ENCODE data around the gene IFFO2. TPM values are rescaled to one million over a fixed set of nuclear protein-coding genes. Genes with fewer than 3 reads are reported as not detected.
A peak's percentile ranks its signal among the peaks of the same experiment; 100 is the strongest.
"Not testable (repeated sequence)": the region's sequence is repeated elsewhere in the genome, so short reads cannot be mapped to it uniquely, and the experiment has no call there.

IFFO2 gene
- total RNA-seq, 2 donors from 2014 or later, result 69.2 to 79.1 TPM

GRCh38 chr1:18899363-18900049 is 57.0 kb downstream of the IFFO2 start:
- H3K9me3 Mint-ChIP-seq, result no peaks in the 10 kb centered on the region
- H3K4me3 Mint-ChIP-seq, result no peak overlapping the region
- DNase-seq, result no peak
- no peaks in the 10 kb centered on the region for H3K27me3 Mint-ChIP-seq (ENCODE audit: low read depth)
- no peaks in the 10 kb centered on the region for H3K36me3 Mint-ChIP-seq (ENCODE audit: insufficient read depth in 2 of 2)
- no peak overlapping the region for H3K27ac Mint-ChIP-seq
- peaks cover 40% of the 10 kb centered on the region for H3K4me1 Mint-ChIP-seq (ENCODE audit: low read depth)
- ATAC-seq (replicated peaks in 1 of 2), result no peak

GRCh38 chr1:18898567-18898966 is 57.9 kb downstream of the IFFO2 start:
- Mint-ChIP-seq H3K4me1 (ENCODE audit: low read depth) (peaks cover 34% of the 10 kb centered on the region), H3K36me3 (ENCODE audit: insufficient read depth in 2 of 2) (no peaks in the 10 kb centered on the region), H3K27me3 (ENCODE audit: low read depth) (no peaks in the 10 kb centered on the region), H3K9me3 (no peaks in the 10 kb centered on the region), H3K4me3 (no peak overlapping the region), H3K27ac (peak overlapping the region; percentile 11)
- DNase-seq (no peak), ATAC-seq (replicated peaks in 1 of 2) (no peak)

GRCh38 chr1:18895317-18895716 is 61.2 kb downstream of the IFFO2 start:
- Mint-ChIP-seq H3K4me3 (no peak overlapping the region), H3K27me3 (ENCODE audit: low read depth) (no peaks in the 10 kb centered on the region), H3K4me1 (ENCODE audit: low read depth) (peaks cover 9% of the 10 kb centered on the region), H3K27ac (no peak overlapping the region), H3K36me3 (ENCODE audit: insufficient read depth in 2 of 2) (no peaks in the 10 kb centered on the region), H3K9me3 (no peaks in the 10 kb centered on the region)
- DNase-seq (no peak), ATAC-seq (replicated peaks in 1 of 2) (no peak)

GRCh38 chr1:18893120-18893519 is 63.4 kb downstream of the IFFO2 start:
- no peaks in the 10 kb centered on the region for H3K27me3 Mint-ChIP-seq (ENCODE audit: low read depth)
- ATAC-seq (replicated peaks in 1 of 2) (no peak), DNase-seq (no peak)
- no peaks in the 10 kb centered on the region for H3K9me3 Mint-ChIP-seq
- no peak overlapping the region for H3K27ac Mint-ChIP-seq
- no peaks in the 10 kb centered on the region for H3K4me1 Mint-ChIP-seq (ENCODE audit: low read depth)
- no peaks in the 10 kb centered on the region for H3K36me3 Mint-ChIP-seq (ENCODE audit: insufficient read depth in 2 of 2)
- H3K4me3 Mint-ChIP-seq, result no peak overlapping the region

- H3K27me3 Mint-ChIP-seq (ENCODE audit: low read depth); ATAC-seq (replicated peaks in 1 of 2); H3K4me3 Mint-ChIP-seq; H3K36me3 Mint-ChIP-seq (ENCODE audit: insufficient read depth in 2 of 2); H3K27ac Mint-ChIP-seq; DNase-seq; H3K4me1 Mint-ChIP-seq (ENCODE audit: low read depth); H3K9me3 Mint-ChIP-seq: not testable (repeated sequence)
Observed at GRCh38 chr1:18891858-18892257, 64.6 kb downstream of the IFFO2 start.

GRCh38 chr1:18891426-18891780 is 65.1 kb downstream of the IFFO2 start:
- Mint-ChIP-seq H3K36me3 (ENCODE audit: insufficient read depth in 2 of 2) (no peaks in the 10 kb centered on the region), H3K9me3 (no peaks in the 10 kb centered on the region), H3K4me1 (ENCODE audit: low read depth) (no peaks in the 10 kb centered on the region), H3K4me3 (no peak overlapping the region), H3K27me3 (ENCODE audit: low read depth) (no peaks in the 10 kb centered on the region), H3K27ac (no peak overlapping the region)
- DNase-seq (no peak), ATAC-seq (replicated peaks in 1 of 2) (no peak)

- no peaks in the 10 kb centered on the region for H3K27me3 Mint-ChIP-seq (ENCODE audit: low read depth)
- H3K36me3 Mint-ChIP-seq (ENCODE audit: insufficient read depth in 2 of 2), result no peaks in the 10 kb centered on the region
- no peak overlapping the region for H3K27ac Mint-ChIP-seq
- no peak overlapping the region for H3K4me3 Mint-ChIP-seq
- H3K9me3 Mint-ChIP-seq, result no peaks in the 10 kb centered on the region
- no peaks in the 10 kb centered on the region for H3K4me1 Mint-ChIP-seq (ENCODE audit: low read depth)
- no peak for ATAC-seq (replicated peaks in 1 of 2)
- no peak for DNase-seq
Observed at GRCh38 chr1:18890706-18891425, 65.6 kb downstream of the IFFO2 start.

- Mint-ChIP-seq H3K4me3 (no peak overlapping the region), H3K27me3 (ENCODE audit: low read depth) (no peaks in the 10 kb centered on the region), H3K9me3 (no peaks in the 10 kb centered on the region), H3K4me1 (ENCODE audit: low read depth) (no peaks in the 10 kb centered on the region), H3K27ac (no peak overlapping the region), H3K36me3 (ENCODE audit: insufficient read depth in 2 of 2) (peaks cover 0 to 1% of the 10 kb centered on the region in 2 donors)
- DNase-seq (no peak), ATAC-seq (replicated peaks in 1 of 2) (no peak)
Observed at GRCh38 chr1:18886003-18886335, 70.5 kb downstream of the IFFO2 start.

GRCh38 chr1:18885311-18886002 is 71.0 kb downstream of the IFFO2 start:
- Mint-ChIP-seq H3K4me3 (no peak overlapping the region), H3K36me3 (ENCODE audit: insufficient read depth in 2 of 2) (peaks cover 0 to 1% of the 10 kb centered on the region in 2 donors), H3K9me3 (no peaks in the 10 kb centered on the region), H3K27ac (no peak overlapping the region), H3K27me3 (ENCODE audit: low read depth) (no peaks in the 10 kb centered on the region), H3K4me1 (ENCODE audit: low read depth) (no peaks in the 10 kb centered on the region)
- DNase-seq (no peak), ATAC-seq (replicated peaks in 1 of 2) (no peak)

GRCh38 chr1:18884727-18885126 is 71.7 kb downstream of the IFFO2 start:
- ATAC-seq (replicated peaks in 1 of 2), result no peak
- Mint-ChIP-seq H3K9me3 (no peaks in the 10 kb centered on the region), H3K36me3 (ENCODE audit: insufficient read depth in 2 of 2) (peaks cover 0 to 1% of the 10 kb centered on the region in 2 donors), H3K27ac (peak overlapping the region; percentile 72), H3K27me3 (ENCODE audit: low read depth) (no peaks in the 10 kb centered on the region), H3K4me3 (no peak overlapping the region), H3K4me1 (ENCODE audit: low read depth) (no peaks in the 10 kb centered on the region)
- DNase-seq, result no peak

- ATAC-seq (replicated peaks in 1 of 2) (peak; percentile 21 to 23), DNase-seq (no peak)
- no peaks in the 10 kb centered on the region for H3K4me1 Mint-ChIP-seq (ENCODE audit: low read depth)
- peak overlapping the region; percentile 72 for H3K27ac Mint-ChIP-seq
- H3K27me3 Mint-ChIP-seq (ENCODE audit: low read depth), result no peaks in the 10 kb centered on the region
- H3K36me3 Mint-ChIP-seq (ENCODE audit: insufficient read depth in 2 of 2), result peaks cover 0 to 1% of the 10 kb centered on the region in 2 donors
- no peak overlapping the region for H3K4me3 Mint-ChIP-seq
- H3K9me3 Mint-ChIP-seq, result no peaks in the 10 kb centered on the region
Observed at GRCh38 chr1:18884419-18884717, 72.1 kb downstream of the IFFO2 start.

GRCh38 chr1:18883636-18884418 is 72.6 kb downstream of the IFFO2 start:
- peak; percentile 77 to 78 for DNase-seq
- no peak overlapping the region for H3K27ac Mint-ChIP-seq

GRCh38 chr1:18883079-18883478 is 73.4 kb downstream of the IFFO2 start:
- Mint-ChIP-seq H3K4me1 (ENCODE audit: low read depth) (no peaks in the 10 kb centered on the region), H3K27ac (no peak overlapping the region), H3K27me3 (ENCODE audit: low read depth) (no peaks in the 10 kb centered on the region), H3K9me3 (no peaks in the 10 kb centered on the region), H3K4me3 (no peak overlapping the region), H3K36me3 (ENCODE audit: insufficient read depth in 2 of 2) (peaks cover 0 to 1% of the 10 kb centered on the region in 2 donors)
- ATAC-seq (replicated peaks in 1 of 2), result no peak
- no peak for DNase-seq

More at GRCh38 chr1:18883636-18884418, 72.6 kb downstream of the IFFO2 start:
- Mint-ChIP-seq H3K4me3 (no peak overlapping the region), H3K4me1 (ENCODE audit: low read depth) (no peaks in the 10 kb centered on the region), H3K9me3 (no peaks in the 10 kb centered on the region), H3K27me3 (ENCODE audit: low read depth) (no peaks in the 10 kb centered on the region), H3K36me3 (ENCODE audit: insufficient read depth in 2 of 2) (peaks cover 0 to 1% of the 10 kb centered on the region in 2 donors)
- ATAC-seq (replicated peaks in 1 of 2), result peak; percentile 69 to 73
